Inferior parietal cortex (tissue), 1 donor: ENCODE measurements around the gene LILRB4.
"Not testable (repeated sequence)": the region's sequence is repeated elsewhere in the genome, so short reads cannot be mapped to it uniquely, and the experiment has no call there.

ENCODE experiments used
- DNase-seq: peaks from one replicate; pipeline ENCODE4 v3.0.0-alpha.2; 2016; ENCODE audit errors: extremely low spot score

The LILRB4 gene

DNA sequence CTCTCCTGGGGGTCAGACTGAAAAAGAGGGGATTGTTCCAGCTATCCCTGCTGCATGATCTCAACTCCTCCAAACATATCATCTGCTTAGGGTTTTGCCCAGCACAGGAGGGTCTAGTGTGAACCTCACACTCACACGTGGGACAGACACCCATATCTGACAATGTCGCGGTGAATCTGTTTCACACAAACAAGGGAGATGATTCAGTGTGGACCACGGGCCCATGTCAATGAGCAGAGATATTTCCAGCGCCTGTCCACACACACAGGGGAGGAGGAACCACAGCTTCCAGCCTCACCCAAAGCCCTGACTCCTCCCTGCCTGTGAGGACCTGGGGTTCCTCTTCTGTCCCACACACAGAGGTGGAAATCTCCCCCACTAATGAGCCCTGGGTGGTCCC is 31.9 kb downstream of the LILRB4 start:
- DNase-seq, result no peak

DNA sequence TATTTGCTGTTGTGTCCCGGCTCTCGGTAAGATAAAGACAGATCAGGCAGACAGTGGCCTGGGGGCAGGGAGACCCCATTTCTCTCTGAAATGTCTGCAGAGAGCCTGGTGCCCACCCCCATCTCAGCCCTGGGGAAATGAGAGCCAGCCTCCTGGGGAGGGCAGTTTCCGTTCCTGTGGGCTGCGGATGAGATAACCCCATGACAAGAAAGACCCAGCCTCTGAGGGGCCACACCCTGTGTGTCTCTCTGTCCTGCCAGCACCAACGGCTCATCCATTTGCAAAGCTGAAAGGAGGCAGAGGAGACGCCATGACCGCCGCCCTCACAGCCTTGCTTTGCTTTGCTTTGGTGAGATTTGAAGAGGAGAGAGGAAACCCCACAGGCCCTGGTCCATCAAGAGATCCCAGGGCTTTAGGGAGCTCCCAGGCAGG is 33.3 kb downstream of the LILRB4 start:
- no peak for DNase-seq

DNA sequence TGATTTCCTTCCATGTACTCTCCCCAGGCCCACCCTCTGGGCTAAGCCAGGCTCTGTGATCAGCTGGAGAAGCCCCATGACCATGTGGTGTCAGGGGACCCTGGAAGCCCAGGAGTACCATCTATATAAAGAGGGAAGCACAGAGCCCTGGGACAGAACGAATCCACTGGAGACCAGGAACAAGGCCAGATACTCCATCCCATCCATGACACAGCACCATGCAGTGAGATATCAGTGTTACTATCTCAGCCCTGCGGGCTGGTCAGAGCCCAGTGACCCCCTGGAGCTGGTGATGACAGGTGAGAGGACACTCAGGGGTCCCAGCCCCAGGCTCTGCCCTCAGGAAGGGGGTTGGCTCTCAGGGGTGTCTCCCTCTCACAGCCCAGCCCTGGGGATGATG is 34.0 kb downstream of the LILRB4 start:
- DNase-seq, result no peak

DNA sequence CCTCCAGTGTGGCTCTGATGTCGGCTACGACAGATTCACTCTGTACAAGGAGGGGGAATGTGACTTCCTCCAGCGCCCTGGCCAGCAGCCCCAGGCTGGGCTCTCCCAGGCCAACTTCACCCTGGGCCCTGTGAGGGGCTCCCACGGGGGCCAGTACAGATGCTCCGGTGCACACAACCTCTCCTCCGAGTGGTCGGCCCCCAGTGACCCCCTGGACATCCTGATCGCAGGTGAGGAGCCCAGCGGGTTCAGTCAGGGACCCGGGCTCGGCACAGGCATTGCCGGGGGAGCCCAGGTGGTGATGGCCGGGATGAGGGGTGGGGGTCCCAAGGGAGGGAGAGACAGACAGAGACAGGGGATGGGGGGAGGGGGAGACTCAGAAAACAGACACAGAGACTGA is 34.9 kb downstream of the LILRB4 start:
- not testable (repeated sequence) for DNase-seq

DNA sequence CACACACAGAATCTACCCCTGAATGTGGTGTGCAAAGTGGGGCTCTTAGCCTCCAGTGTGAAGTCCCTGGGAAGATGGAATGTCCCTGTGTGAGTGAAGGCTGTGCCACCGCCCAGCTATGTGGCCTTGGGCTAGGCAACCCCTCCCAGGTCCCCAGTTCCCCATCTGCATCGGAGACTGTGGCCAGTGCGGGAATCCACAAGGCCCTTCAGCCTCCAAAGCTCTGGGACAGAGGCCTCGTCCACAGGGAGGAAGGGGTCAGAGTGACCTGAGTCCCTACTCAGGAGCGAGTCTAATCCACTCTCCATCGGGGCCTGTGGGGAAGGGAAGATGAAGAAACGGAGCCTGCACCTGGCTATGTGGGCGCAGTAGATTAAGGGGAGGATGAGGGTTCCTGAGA is 42.1 kb downstream of the LILRB4 start:
- DNase-seq, result no peak

DNA sequence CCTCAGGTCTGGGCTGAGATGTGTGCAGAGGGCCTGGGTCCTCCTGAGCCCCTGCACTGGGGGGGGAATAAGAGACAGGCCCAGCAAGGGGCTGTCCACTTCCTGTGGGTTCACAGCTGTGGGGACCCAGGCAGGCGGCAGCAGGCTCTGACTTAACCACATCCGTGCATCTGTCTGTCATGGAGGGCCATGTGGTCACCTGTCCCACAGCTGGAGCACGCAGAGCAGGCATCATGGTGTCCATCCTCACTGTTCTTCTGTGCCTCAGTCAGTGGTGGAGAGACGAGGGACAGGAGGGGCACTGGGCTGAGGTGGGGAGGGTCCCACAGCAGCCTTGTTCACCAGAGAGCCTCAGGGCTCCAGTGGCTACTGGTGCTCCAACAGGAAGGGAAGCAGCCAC is 45.2 kb downstream of the LILRB4 start:
- DNase-seq, result no peak

DNA sequence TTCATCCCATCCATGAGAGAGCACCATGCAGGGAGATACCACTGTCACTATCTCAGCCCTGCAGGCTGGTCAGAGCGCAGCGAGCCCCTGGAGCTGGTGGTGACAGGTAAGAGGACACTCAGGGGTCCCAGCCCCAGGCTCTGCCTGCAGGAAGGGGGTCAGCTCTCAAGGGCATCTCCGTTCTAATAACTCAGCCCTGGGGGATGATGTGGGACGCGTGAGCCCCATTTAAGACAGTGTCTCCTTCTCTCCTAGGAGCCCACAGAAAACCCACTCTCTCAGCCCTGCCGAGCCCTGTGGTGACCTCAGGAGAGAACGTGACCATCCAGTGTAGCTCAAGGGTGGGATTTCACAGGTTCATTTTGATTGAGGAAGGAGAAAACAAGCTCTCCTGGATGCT is 46.0 kb downstream of the LILRB4 start:
- DNase-seq, result no peak

DNA sequence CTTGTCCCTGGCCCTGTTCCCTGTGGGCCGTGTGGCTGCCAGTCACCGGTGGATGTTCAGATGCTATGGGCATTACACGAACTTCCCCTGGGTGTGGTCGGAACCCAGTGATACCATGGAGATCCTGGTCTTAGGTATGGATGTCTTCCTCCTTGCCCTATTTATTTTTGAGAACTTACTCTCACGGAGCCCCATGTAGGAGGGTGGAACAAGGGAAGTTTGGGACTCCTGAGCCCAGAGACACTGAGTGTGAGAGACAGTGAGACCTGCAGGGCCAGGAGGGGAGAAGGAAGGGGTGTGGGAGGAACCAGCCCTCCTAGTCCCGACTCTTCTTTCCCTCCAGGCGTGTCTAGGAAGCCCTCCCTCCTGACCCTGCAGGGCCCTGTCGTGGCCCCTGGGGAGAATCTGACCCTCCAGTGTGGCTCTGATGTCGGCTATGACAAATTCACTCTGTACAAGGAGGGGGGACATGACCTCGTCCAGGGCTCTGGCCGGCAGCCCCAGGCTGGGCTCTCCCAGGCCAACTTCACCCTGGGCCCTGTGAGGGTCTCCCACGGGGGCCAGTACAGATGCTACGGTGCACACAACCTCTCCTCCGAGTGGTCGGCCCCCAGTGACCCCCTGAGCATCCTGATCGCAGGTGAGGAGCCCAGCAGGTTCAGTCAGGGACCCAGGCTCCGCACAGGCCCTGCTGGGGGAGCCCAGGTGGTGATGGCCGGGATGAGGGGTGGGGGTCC is 46.6 kb downstream of the LILRB4 start:
- no peak for DNase-seq

DNA sequence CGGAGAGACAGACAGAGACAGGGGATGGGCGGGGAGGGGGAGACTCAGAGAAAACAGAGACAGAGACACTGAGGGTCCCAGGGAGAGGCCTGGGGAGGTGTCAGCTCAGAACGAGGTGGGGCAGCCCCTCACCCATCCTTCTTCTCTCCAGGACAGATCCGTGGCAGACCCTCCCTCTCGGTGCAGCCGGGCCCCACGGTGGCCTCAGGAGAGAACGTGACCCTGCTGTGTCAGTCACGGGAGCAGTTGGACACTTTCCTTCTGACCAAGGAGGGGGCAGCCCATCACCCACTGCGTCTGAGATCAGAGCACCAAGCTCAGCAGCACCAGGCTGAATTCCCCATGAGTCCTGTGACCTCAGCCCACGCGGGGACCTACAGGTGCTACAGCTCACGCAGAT is 47.2 kb downstream of the LILRB4 start:
- not testable (repeated sequence) for DNase-seq
